NCI-H510A treated with DMSO at 0.1 percent for 48 hours (cell line): ENCODE results near the gene NENF.
"Not testable (repeated sequence)": the region's sequence is repeated elsewhere in the genome, so short reads cannot be mapped to it uniquely, and the experiment has no call there.

Source experiments
- DNase-seq: peaks from one replicate; lab custom pipeline; 2025; lab: John Stamatoyannopoulos, UW

The NENF gene

DNA sequence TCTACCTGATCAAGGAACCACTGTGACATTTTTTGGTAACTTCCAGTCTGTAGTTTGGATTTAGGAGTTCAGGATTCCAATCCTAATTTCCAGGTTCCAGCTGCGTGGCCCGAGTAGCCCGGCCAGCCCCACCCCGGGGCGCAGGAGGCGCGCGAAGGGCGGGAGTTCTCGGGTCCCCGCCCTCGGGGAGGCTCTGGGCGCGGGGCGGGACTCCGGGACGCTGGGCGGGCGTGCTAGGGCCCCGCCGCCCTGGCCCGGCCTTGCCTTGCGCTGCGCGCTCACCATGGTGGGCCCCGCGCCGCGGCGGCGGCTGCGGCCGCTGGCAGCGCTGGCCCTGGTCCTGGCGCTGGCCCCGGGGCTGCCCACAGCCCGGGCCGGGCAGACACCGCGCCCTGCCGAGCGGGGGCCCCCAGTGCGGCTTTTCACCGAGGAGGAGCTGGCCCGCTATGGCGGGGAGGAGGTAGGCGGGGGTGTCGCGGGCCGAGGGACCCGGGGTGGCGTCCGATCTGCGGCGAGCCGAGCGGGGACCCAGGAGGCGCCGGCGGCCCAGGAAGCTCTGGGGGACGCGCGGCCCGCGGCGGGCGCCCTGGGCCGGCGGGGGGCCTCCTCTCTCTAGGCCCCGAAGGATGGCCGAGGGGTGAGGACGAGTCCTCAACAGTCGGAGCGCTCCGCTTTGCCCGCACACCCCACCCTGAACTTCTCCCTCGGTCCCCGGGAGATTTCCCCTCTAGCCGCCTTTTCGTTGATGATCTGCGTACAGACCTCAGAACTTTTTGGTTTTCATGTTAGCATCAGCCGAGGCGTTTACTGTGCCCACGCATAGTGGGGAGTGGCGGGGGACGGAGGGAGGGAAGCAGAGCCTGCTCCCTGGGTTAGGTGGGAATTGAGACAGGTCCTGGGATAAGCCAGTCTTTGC is at the start of gene NENF:
Gene NENF (plus strand): TSS at position 260 of the 916 bp plus-strand sequence. CDS start 24 bp downstream, at position 284.
- peak; percentile 79 for DNase-seq

GRCh38 chr1:212386029-212386428 is 46.7 kb upstream of the NENF start:
- no peak for DNase-seq

- no peak for DNase-seq
Measured at GRCh38 chr1:212388985-212389716, 43.6 kb upstream of the NENF start.

- not testable (repeated sequence) for DNase-seq
Measured at GRCh38 chr1:212395678-212396437, 36.9 kb upstream of the NENF start.

DNA sequence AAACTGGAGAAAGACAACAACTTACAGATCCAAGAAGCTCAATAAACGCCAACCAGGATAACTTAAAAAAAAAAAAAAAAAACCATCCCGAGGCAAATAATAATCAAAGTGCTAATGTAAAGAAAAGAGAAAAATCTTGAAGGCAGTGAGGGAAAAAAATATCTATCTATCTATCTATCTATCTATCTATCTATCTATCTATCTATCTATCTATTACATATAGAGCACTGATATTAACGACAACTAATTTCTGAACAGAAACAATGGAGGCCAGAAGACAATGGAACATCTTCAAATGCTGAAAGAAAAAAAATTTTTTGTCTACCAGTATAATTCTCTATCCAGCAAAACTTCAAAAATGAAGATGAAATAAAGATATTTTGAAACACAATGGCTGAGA is 36.1 kb upstream of the NENF start:
- DNase-seq, result no peak

GRCh38 chr1:212397171-212397570 is 35.5 kb upstream of the NENF start:
- DNase-seq, result no peak

DNA sequence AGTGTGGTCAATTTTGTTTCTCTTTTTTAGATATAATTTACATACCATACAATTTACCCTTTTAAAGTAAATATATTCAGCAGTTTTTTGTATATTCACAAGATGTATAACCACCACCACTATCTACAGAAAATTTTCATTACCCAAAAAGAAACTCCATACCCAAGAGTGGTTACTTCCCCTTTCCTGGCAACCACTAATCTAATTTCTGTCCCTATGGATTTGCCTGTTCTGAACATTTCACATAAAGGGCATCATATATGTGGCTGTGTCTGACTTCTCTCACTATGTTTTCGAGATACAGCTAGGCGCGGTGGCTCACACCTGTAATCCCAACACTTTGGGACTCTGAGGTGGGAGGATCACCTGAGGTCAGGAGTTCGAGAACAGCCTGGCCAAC is 31.7 kb upstream of the NENF start:
- no peak for DNase-seq

GRCh38 chr1:212401838-212402582 is 30.7 kb upstream of the NENF start:
- no peak for DNase-seq

DNA sequence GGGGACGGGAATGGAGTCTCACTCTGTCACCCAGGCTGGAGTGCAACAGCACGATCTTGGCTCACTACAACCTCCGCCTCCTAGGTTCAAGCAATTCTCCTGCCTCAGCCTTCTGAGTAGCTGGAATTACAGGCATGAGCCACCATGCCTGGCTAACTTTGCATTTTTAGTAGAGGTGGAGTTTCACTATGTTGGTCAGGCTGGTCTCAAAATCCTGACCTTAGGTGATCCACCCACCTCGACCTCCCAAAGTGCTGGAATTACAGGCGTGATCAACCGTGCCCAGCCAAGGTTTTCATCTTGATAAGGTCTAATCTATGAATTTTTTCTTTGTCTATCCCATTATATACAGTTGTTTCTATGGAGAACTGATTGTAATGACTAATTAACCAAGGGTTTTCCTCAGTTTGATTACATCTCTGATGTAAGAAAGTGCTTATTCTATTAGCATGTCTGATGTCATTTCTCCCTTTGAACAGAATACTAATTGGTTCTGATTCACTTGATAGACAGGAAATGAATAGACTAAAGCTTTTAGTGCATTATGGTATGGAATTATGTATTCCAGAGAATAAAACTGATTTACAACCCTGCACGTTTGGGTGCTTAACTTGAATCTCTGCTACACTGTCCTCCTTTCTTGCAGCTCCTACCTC is 29.9 kb upstream of the NENF start:
- DNase-seq, result no peak

DNA sequence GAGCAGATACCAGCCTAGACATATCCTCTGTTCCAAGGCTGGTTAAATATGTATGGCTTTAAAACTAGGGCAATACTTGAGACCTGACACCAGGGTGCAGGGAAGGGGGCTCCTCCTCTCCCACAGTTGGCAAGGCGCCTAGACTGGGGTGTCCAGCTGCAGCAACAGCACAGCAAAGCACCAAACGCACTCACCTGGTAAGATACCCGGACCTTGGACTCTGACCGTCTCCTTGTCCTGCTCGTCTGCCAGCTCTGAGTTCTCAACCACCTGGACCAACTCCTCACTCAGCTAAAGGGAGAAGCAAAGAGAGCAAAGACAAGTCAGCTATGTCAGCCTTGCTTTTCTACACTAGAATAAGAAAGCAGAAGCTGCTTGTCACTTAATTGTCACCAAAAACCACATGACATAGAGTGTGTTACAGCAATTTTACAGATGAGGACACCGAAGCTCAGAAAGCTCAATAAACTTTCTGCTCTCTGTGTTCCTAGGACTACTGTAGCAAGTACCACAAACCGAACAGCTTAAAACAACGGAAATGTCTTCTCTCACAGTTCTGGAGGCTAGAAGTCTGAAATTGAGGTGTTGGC is 22.4 kb upstream of the NENF start:
- DNase-seq, result no peak

GRCh38 chr1:212412374-212412773 is 20.3 kb upstream of the NENF start:
- no peak for DNase-seq

DNA sequence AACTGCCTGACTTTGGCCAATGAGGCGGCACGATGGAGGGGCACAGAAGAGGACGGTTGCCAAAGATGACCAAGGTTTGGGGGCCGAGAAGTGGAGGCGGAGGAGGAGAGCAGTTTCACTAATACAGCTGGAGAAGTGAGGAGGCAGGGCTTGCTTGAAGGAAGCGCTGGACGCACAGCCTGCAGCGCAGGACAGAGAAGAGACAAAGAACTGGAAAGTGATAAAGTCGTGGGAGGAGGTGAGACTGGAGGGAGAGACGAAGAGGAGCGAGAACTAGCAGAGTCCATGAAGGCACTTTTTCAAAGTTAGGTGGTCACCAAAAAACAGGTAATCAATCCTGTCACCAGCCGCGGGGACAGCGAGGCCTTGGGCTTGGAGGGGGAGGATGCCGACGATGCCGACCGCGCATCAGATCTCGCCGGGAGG is 18.8 kb upstream of the NENF start:
- no peak for DNase-seq

- DNase-seq, result peak; percentile 88
Measured at GRCh38 chr1:212414328-212415106, 18.2 kb upstream of the NENF start, which contains the start of gene PACC1. Gene PACC1, minus strand, starts transcription at chr1:212414886. Its CDS starts 129 bp downstream, at chr1:212414757.

GRCh38 chr1:212415107-212415841 is 17.4 kb upstream of the NENF start:
- DNase-seq, result no peak

- no peak for DNase-seq
Measured at GRCh38 chr1:212421165-212421564, 11.6 kb upstream of the NENF start.

- DNase-seq, result no peak
Measured at GRCh38 chr1:212423879-212424278, 8.8 kb upstream of the NENF start.

DNA sequence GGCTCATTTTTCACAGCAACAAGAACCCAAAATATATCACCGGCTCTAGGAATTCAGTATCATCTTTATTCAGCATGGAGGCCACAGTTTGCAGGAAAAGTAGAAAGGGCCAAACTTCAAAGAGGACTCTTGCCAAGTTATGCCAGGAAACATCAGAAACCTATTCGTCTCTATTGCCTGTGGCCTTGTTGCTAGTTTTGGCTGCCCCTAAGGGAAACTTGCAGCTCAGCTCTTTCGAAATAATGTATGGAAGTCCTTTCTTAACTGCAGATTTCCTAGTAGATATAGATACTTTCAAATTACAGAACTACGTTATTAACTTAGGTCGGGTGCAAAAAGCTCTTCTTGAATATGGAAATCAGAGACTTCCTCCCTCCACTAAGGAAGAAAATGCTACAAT is 4.2 kb upstream of the NENF start:
- DNase-seq, result no peak

DNA sequence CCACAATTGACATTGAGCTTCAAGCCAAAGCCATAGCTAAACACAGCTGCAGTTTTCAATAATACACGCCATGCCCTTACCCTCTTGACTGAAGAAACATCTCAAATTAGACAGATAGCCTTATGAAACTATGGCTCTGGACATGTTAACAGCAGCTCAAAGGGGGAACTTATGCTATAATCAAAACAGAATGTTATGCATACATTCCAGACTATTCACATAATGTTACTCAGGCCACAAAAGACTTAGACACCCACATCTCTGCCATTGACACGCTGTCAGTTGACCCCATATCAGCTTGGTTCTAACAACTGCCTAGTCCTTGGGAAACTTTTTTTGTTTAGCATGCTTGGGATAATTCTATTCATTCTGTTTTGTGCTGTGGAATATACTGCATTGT is 2.3 kb upstream of the NENF start:
- DNase-seq, result no peak

- peak; percentile 34 for DNase-seq
Measured at GRCh38 chr1:212430955-212431394, 1.7 kb upstream of the NENF start.
